ENCODE data around the gene AIF1L. TPM values are rescaled to one million over a fixed set of nuclear protein-coding genes. Genes with fewer than 3 reads are reported as not detected.

Gene AIF1L
- total and polyA plus RNA-seq, 2 of the 13 experiments (the other 11 are each of a cell fraction or from before 2014, with no cell fraction given) = 12.4 to 36.5 TPM

DNA sequence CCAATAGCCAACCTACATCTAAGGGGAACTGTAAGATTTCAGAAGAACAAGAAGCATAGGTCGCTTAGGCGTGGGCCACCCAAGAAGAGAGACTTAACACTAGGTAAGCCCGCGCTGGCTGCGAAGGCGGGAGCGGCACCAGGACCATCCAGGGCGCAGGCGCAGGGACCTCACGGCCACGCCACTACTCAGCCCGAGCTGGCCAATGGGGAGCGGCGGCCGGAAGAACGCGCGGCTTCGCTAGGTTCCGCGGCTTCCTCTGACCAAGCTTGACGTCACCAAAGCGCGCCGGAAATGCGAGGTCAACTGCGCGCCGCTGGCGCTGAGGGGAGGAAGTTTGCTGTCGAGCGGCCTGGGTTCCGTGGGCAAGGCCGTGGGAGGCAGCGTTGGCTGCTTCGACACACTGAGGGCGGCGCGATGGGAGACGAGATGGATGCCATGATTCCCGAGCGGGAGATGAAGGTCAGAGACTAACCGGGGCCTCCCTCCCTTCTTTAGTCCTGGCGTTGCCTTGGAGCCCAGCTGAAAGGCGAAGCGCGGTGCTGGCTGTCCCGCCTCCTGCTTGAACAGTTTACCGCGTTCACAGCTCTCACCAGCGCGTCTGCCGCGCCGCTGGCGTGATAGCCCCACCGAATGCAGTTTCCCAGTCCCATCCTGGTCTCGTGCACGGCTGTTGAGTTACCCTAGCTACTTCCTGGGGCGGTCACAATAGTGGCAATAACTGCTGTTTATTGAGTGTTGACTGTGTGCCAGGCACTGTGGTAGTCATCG, 29.1 kb downstream of the AIF1L start, which contains the start of gene NUP214 (continued):
- TF ChIP-seq BHLHE40 (IDR thresholded peaks at IDR 0.05; ENCODE audit: low read length) (peak; percentile 26; the same call in 1 of the 2 replicates), SNAI1 (CRISPR knock-in tag; IDR thresholded peaks at IDR 0.05; ENCODE audit: borderline replicate concordance) (peak; percentile 70; the same call in 1 of the 2 replicates), SMARCE1 (IDR thresholded peaks at IDR 0.05; ENCODE audit: borderline replicate concordance) (no peak), CBX2 (IDR thresholded peaks at IDR 0.05; ENCODE audit: low read depth, low read length) (no peak), CBX2 (CRISPR knock-in tag; IDR thresholded peaks at IDR 0.05; ENCODE audit: low read depth) (no peak), ZNF83 (CRISPR knock-in tag; IDR thresholded peaks at IDR 0.05; ENCODE audit: borderline replicate concordance) (0 out of 2 replicates have a peak, but pooled peaks have one; percentile 10), MED1 (CRISPR knock-in tag; IDR thresholded peaks at IDR 0.05) (peak; percentile 83), ZNF10 (CRISPR knock-in tag; IDR thresholded peaks at IDR 0.05; ENCODE audit: borderline replicate concordance, low read depth) (no peak), BORCS8-MEF2B (CRISPR knock-in tag; IDR thresholded peaks at IDR 0.05) (peak; percentile 85; the same call in 1 of the 2 replicates), HDAC2 (CRISPR knock-in tag; IDR thresholded peaks at IDR 0.05) (peak; percentile 96), WIZ (CRISPR knock-in tag; IDR thresholded peaks at IDR 0.05) (no peak), ZSCAN30 (CRISPR knock-in tag; IDR thresholded peaks at IDR 0.05) (no peak), ZNF232 (CRISPR knock-in tag; IDR thresholded peaks at IDR 0.05; ENCODE audit: borderline replicate concordance) (peak; percentile 49; the same call in 1 of the 2 replicates), SETDB1 (CRISPR knock-in tag; IDR thresholded peaks at IDR 0.05; ENCODE audit: borderline replicate concordance) (no peak)
- TF ChIP-seq, protein P1, sequence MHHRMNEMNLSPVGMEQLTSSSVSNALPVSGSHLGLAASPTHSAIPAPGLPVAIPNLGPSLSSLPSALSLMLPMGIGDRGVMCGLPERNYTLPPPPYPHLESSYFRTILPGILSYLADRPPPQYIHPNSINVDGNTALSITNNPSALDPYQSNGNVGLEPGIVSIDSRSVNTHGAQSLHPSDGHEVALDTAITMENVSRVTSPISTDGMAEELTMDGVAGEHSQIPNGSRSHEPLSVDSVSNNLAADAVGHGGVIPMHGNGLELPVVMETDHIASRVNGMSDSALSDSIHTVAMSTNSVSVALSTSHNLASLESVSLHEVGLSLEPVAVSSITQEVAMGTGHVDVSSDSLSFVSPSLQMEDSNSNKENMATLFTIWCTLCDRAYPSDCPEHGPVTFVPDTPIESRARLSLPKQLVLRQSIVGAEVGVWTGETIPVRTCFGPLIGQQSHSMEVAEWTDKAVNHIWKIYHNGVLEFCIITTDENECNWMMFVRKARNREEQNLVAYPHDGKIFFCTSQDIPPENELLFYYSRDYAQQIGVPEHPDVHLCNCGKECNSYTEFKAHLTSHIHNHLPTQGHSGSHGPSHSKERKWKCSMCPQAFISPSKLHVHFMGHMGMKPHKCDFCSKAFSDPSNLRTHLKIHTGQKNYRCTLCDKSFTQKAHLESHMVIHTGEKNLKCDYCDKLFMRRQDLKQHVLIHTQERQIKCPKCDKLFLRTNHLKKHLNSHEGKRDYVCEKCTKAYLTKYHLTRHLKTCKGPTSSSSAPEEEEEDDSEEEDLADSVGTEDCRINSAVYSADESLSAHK (CRISPR knock-in tag; IDR thresholded peaks at IDR 0.05; ENCODE audit: borderline replicate concordance) = no peak
- TF ChIP-seq, protein P2, sequence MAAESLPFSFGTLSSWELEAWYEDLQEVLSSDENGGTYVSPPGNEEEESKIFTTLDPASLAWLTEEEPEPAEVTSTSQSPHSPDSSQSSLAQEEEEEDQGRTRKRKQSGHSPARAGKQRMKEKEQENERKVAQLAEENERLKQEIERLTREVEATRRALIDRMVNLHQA (CRISPR knock-in tag; IDR thresholded peaks at IDR 0.05) = no peak
- TF ChIP-seq, protein P3, sequence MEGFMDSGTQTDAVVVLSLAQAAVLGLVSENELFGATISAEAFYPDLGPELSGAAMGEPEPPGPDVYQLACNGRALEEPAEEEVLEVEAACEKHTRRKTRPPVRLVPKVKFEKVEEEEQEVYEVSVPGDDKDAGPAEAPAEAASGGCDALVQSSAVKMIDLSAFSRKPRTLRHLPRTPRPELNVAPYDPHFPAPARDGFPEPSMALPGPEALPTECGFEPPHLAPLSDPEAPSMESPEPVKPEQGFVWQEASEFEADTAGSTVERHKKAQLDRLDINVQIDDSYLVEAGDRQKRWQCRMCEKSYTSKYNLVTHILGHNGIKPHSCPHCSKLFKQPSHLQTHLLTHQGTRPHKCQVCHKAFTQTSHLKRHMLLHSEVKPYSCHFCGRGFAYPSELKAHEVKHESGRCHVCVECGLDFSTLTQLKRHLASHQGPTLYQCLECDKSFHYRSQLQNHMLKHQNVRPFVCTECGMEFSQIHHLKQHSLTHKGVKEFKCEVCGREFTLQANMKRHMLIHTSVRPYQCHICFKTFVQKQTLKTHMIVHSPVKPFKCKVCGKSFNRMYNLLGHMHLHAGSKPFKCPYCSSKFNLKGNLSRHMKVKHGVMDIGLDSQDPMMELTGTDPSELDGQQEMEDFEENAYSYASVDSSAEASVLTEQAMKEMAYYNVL (CRISPR knock-in tag; IDR thresholded peaks at IDR 0.05; ENCODE audit: borderline replicate concordance) = 0 out of 2 replicates have a peak, but pooled peaks have one; percentile 62
- TF ChIP-seq, protein P4, sequence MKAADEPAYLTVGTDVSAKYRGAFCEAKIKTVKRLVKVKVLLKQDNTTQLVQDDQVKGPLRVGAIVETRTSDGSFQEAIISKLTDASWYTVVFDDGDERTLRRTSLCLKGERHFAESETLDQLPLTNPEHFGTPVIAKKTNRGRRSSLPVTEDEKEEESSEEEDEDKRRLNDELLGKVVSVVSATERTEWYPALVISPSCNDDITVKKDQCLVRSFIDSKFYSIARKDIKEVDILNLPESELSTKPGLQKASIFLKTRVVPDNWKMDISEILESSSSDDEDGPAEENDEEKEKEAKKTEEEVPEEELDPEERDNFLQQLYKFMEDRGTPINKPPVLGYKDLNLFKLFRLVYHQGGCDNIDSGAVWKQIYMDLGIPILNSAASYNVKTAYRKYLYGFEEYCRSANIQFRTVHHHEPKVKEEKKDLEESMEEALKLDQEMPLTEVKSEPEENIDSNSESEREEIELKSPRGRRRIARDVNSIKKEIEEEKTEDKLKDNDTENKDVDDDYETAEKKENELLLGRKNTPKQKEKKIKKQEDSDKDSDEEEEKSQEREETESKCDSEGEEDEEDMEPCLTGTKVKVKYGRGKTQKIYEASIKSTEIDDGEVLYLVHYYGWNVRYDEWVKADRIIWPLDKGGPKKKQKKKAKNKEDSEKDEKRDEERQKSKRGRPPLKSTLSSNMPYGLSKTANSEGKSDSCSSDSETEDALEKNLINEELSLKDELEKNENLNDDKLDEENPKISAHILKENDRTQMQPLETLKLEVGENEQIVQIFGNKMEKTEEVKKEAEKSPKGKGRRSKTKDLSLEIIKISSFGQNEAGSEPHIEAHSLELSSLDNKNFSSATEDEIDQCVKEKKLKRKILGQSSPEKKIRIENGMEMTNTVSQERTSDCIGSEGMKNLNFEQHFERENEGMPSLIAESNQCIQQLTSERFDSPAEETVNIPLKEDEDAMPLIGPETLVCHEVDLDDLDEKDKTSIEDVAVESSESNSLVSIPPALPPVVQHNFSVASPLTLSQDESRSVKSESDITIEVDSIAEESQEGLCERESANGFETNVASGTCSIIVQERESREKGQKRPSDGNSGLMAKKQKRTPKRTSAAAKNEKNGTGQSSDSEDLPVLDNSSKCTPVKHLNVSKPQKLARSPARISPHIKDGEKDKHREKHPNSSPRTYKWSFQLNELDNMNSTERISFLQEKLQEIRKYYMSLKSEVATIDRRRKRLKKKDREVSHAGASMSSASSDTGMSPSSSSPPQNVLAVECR (CRISPR knock-in tag; IDR thresholded peaks at IDR 0.05; ENCODE audit: borderline replicate concordance) = peak; percentile 99
